ENCODE data around the gene DNAJA1. TPM values are rescaled to one million over a fixed set of nuclear protein-coding genes. Genes with fewer than 3 reads are reported as not detected.
A peak's percentile ranks its signal among the peaks of the same experiment; 100 is the strongest.
"Not testable (repeated sequence)": the region's sequence is repeated elsewhere in the genome, so short reads cannot be mapped to it uniquely, and the experiment has no call there.

DNAJA1 gene
- total RNA-seq, 1 experiment from 2014 or later: 117 TPM

DNA sequence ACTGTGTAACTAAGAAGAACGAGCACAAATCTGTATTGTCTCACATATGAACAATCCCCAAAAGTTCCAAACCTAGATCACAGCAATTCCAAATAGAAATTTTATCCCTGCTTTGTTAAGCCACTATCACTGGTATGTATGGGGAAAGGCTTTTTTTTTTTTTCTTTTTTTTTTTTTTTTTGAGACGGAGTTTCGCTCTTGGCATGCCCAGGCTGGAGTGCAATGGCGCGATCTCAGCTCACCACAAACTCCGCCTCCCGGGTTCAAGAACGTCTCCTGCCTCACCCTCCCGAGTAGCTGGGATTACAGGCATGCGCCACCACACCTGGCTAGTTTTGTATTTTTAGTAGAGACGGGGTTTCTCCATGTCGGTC, 24.4 kb upstream of the DNAJA1 start:
- H3K4me1 ChIP-seq (ENCODE audit: control insufficient read depth in 1 of 2, insufficient read depth in 2 of 2, low read length in 2 of 2): peaks cover 8 to 16% of the 10 kb centered on the region in 2 experiments; a peak in 3 of 4 replicates
- peaks cover 55% of the 10 kb centered on the region for H3K79me2 ChIP-seq (ENCODE audit: insufficient read depth, low read length)
- DNase-seq (ENCODE audit: low read depth, low spot score); H3K9me2 ChIP-seq (ENCODE audit: insufficient read depth); H4K20me1 ChIP-seq (ENCODE audit: insufficient read depth); RAD21 ChIA-PET (ENCODE audit: low non-redundant PET in 1 of 2, low total read pairs in 2 of 2, uncharacterized antibody in 2 of 2, unreplicated experiment in 2 of 2); H2AFZ ChIP-seq (ENCODE audit: low read depth, low read length, poor library complexity, severe bottlenecking); H3K27me3 ChIP-seq (ENCODE audit: insufficient read depth, low read length); BruUV-seq (replicated peaks); H3K9me3 ChIP-seq (ENCODE audit: control insufficient read depth in 1 of 2, insufficient read depth in 1 of 2, low read depth in 1 of 2, low read length in 2 of 2): not testable (repeated sequence)
- H3K27ac ChIP-seq (ENCODE audit: low read depth, low read length): peak overlapping the region; percentile 89
- H3K4me3 ChIP-seq (replicated peaks in 1 of 2; ENCODE audit: low read depth in 1 of 2, low read length in 2 of 2): peak overlapping the region; percentile 94 to 99
- H3K36me3 ChIP-seq (ENCODE audit: control insufficient read depth in 1 of 2, insufficient read depth in 2 of 2, low read length in 2 of 2): peaks cover 0 to 17% of the 10 kb centered on the region in 2 experiments; a peak in 2 of 4 replicates
- peak overlapping the region; percentile 75 for H3K4me2 ChIP-seq (ENCODE audit: low read length)
- POLR2A ChIA-PET: interaction anchor here (0.6 to 1.1 kb wide), 2 partner anchors 24 to 432 kb away, joined by 4 to 7 read pairs; partner anchors contain the start of gene DNAJA1
- CTCF ChIA-PET: interaction anchor here (0.7 to 1.3 kb wide), 2 partner anchors 178 to 419 kb away, joined by 4 to 5 read pairs; no protein-coding TSS in a partner anchor
- peak; percentile 51 for ATAC-seq
- H3K9ac ChIP-seq (ENCODE audit: low read length): peak overlapping the region; percentile 89
- intact Hi-C loops (cut with micrococcal nuclease): loop anchor here (1.0 kb wide), 1 partner anchor 25 kb away; the partner anchor contains the start of gene DNAJA1

DNA sequence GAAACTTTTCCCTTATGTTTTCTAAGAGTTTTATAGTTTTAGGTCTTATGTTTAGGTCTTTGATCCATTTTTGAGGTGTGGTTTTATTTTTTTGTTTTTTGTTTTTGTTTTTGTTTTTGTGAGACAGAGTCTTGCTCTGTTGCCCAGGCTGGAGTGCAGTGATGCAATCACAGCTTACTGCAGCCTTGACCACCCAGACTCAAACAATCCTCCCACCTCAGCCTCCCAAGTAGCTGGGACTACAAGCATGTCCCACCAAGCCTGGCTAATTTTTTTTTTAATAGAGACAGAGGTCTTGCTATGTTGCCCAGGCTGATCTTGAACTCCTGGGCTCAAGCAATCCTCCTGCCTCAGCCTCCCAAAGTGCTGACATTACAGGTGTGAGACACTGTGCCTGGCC, 19.7 kb upstream of the DNAJA1 start:
- H3K4me2 ChIP-seq (ENCODE audit: low read length); H4K20me1 ChIP-seq (ENCODE audit: insufficient read depth); H3K4me3 ChIP-seq (replicated peaks in 1 of 2; ENCODE audit: low read depth in 1 of 2, low read length in 2 of 2); POLR2A ChIA-PET; H2AFZ ChIP-seq (ENCODE audit: low read depth, low read length, poor library complexity, severe bottlenecking); H3K9ac ChIP-seq (ENCODE audit: low read length); H3K27ac ChIP-seq (ENCODE audit: low read depth, low read length); CTCF ChIA-PET; H3K36me3 ChIP-seq (ENCODE audit: control insufficient read depth in 1 of 2, insufficient read depth in 2 of 2, low read length in 2 of 2); H3K27me3 ChIP-seq (ENCODE audit: insufficient read depth, low read length); intact Hi-C loops (cut with micrococcal nuclease); ATAC-seq; BruUV-seq (replicated peaks); DNase-seq (ENCODE audit: low read depth, low spot score); RAD21 ChIA-PET (ENCODE audit: low non-redundant PET in 1 of 2, low total read pairs in 2 of 2, uncharacterized antibody in 2 of 2, unreplicated experiment in 2 of 2); H3K9me2 ChIP-seq (ENCODE audit: insufficient read depth); H3K9me3 ChIP-seq (ENCODE audit: control insufficient read depth in 1 of 2, insufficient read depth in 1 of 2, low read depth in 1 of 2, low read length in 2 of 2): not testable (repeated sequence)
- Histone ChIP-seq H3K79me2 (ENCODE audit: insufficient read depth, low read length) (peaks cover 10% of the 10 kb centered on the region), H3K4me1 (ENCODE audit: control insufficient read depth in 1 of 2, insufficient read depth in 2 of 2, low read length in 2 of 2) (peaks cover 8 to 11% of the 10 kb centered on the region in 2 experiments; a peak in 3 of 4 replicates)

DNA sequence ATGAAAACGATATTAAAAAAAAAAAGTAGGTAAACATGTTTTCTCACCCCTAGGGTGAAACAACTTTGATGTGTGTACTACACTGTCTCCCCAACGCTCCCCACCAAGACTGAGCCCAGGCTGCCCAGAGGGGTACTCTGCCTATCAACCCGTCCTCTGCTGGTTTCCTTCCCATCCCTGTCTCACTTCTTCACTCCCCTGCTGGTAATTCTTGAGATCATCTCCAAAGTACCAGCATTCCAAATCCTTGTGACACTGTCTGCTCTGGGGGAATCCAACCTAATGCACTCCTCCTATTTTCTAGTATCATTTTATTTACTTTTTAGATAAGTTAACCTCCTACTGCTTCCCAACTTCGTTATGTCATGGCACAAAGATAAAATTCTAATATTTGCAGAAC, 17.3 kb upstream of the DNAJA1 start:
- H3K9ac ChIP-seq (ENCODE audit: low read length): no peak overlapping the region
- BruUV-seq (replicated peaks): no TSS peak
- RAD21 ChIA-PET (ENCODE audit: low non-redundant PET in 1 of 2, low total read pairs in 2 of 2, uncharacterized antibody in 2 of 2, unreplicated experiment in 2 of 2): no interaction called here
- H3K4me1 ChIP-seq (ENCODE audit: control insufficient read depth in 1 of 2, insufficient read depth in 2 of 2, low read length in 2 of 2): no peaks in the 10 kb centered on the region
- no peak overlapping the region for H3K4me2 ChIP-seq (ENCODE audit: low read length)
- intact Hi-C loops (cut with micrococcal nuclease): no loop called here
- CTCF ChIA-PET: no interaction called here
- H3K27ac ChIP-seq (ENCODE audit: low read depth, low read length): no peak overlapping the region
- no peak overlapping the region for H3K4me3 ChIP-seq (replicated peaks in 1 of 2; ENCODE audit: low read depth in 1 of 2, low read length in 2 of 2)
- no peak overlapping the region for H2AFZ ChIP-seq (ENCODE audit: low read depth, low read length, poor library complexity, severe bottlenecking)
- no peak for ATAC-seq
- no peaks in the 10 kb centered on the region for H3K9me3 ChIP-seq (ENCODE audit: control insufficient read depth in 1 of 2, insufficient read depth in 1 of 2, low read depth in 1 of 2, low read length in 2 of 2)
- H3K27me3 ChIP-seq (ENCODE audit: insufficient read depth, low read length): no peaks in the 10 kb centered on the region
- H4K20me1 ChIP-seq (ENCODE audit: insufficient read depth): no peaks in the 10 kb centered on the region
- H3K79me2 ChIP-seq (ENCODE audit: insufficient read depth, low read length): no peaks in the 10 kb centered on the region
- H3K36me3 ChIP-seq (ENCODE audit: control insufficient read depth in 1 of 2, insufficient read depth in 2 of 2, low read length in 2 of 2): no peaks in the 10 kb centered on the region
- H3K9me2 ChIP-seq (ENCODE audit: insufficient read depth): no peaks in the 10 kb centered on the region
- POLR2A ChIA-PET: interaction anchor here (1.2 kb wide), 1 partner anchor 17 kb away, joined by 4 read pairs; the partner anchor contains the start of gene DNAJA1
- DNase-seq (ENCODE audit: low read depth, low spot score): no peak
- TF ChIP-seq, protein P1, sequence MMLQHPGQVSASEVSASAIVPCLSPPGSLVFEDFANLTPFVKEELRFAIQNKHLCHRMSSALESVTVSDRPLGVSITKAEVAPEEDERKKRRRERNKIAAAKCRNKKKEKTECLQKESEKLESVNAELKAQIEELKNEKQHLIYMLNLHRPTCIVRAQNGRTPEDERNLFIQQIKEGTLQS (IDR thresholded peaks at IDR 0.05): no peak
- TF ChIP-seq EGR1 (IDR thresholded peaks at IDR 0.05; ENCODE audit: low read depth): no peak
- TF ChIP-seq, protein P2, sequence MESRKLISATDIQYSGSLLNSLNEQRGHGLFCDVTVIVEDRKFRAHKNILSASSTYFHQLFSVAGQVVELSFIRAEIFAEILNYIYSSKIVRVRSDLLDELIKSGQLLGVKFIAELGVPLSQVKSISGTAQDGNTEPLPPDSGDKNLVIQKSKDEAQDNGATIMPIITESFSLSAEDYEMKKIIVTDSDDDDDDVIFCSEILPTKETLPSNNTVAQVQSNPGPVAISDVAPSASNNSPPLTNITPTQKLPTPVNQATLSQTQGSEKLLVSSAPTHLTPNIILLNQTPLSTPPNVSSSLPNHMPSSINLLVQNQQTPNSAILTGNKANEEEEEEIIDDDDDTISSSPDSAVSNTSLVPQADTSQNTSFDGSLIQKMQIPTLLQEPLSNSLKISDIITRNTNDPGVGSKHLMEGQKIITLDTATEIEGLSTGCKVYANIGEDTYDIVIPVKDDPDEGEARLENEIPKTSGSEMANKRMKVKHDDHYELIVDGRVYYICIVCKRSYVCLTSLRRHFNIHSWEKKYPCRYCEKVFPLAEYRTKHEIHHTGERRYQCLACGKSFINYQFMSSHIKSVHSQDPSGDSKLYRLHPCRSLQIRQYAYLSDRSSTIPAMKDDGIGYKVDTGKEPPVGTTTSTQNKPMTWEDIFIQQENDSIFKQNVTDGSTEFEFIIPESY (IDR thresholded peaks at IDR 0.05; ENCODE audit: extremely low read depth, insufficient replicate concordance, low read length): no peak
- no peak for TF ChIP-seq ELF1 (IDR thresholded peaks at IDR 0.05; ENCODE audit: borderline replicate concordance, low read depth)
- no peak for TF ChIP-seq YY1 (IDR thresholded peaks at IDR 0.05; ENCODE audit: extremely low read depth, insufficient replicate concordance, low read depth, low read length)
- TF ChIP-seq EZH2 (IDR thresholded peaks at IDR 0.05): no peak
